SK-N-SH treated with all-trans-retinoic acid at 6 μM for 48 hours (cell line): ENCODE measurements around the gene LAPTM5.

Source experiments
- ARNTL ChIP-seq: fragments of 450-650 bp; formaldehyde crosslinking; IDR thresholded peaks from 2 replicates; pipeline ENCODE4 v1.5.0; 2020; ENCODE audit warnings: low read depth, mild to moderate bottlenecking, moderate library complexity, borderline replicate concordance
- SNAI2 ChIP-seq: fragments of 250-450 bp; sonication (Bioruptor Pico); IDR thresholded peaks from 2 replicates; pipeline ENCODE4 v1.5.0; 2020; ENCODE audit warnings: mild to moderate bottlenecking, moderate library complexity
- ZNF70 ChIP-seq: fragments of 450-650 bp; formaldehyde crosslinking; IDR thresholded peaks from 2 replicates; pipeline ENCODE4 v1.5.0; 2020; ENCODE audit warnings: mild to moderate bottlenecking, moderate library complexity
- TF ChIP-seq, protein P1 (sequence below): fragments of 250-450 bp; sonication (Bioruptor Pico); IDR thresholded peaks from 2 replicates; pipeline ENCODE4 v1.5.1; 2021; ENCODE audit warnings: mild to moderate bottlenecking, moderate library complexity
- TF ChIP-seq, protein P2 (sequence below): fragments of 250-450 bp; sonication (Bioruptor Pico); IDR thresholded peaks from 2 replicates; pipeline ENCODE4 v1.8.0; 2021; ENCODE audit warnings: low read depth, mild to moderate bottlenecking, moderate library complexity, borderline replicate concordance

DNA sequence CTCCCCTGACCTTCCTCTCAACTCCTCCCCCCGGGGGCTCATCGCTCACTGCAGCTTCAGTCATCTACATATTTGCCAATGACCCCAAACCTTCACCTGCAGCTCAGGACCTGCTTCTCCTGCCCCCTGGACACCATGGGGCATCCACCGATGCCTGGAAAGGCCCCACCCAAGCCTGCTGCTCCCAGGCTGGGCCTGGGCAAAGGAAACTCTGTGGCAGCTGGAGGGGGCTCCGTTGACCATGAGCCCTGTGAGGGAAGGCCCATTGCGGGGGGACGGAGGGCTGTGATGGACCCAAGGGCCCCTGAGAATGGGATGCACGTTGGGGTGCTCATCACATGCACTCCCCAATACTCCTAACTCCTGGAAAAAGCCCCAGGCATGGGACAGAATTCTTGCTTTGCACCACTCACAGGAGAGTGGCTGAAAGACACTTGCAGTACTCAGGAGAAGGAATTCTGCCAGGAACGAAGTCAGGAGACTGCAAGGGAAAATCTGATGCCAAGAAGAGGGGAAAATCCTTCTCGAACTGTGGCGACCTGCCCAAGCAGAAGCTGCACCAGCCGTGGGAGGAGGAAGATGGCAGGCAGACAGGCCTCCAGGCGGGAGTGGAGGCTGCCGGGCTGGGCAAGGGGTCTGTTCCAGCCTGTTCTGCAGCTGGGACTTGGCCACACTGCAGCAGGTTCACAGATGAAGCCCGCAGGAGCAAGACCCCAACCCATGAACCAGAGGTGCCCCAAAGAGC is 52.6 kb downstream of the LAPTM5 start:
- no peak for TF ChIP-seq ZNF70 (CRISPR knock-in tag)
- no peak for TF ChIP-seq ARNTL
- TF ChIP-seq, protein P1, sequence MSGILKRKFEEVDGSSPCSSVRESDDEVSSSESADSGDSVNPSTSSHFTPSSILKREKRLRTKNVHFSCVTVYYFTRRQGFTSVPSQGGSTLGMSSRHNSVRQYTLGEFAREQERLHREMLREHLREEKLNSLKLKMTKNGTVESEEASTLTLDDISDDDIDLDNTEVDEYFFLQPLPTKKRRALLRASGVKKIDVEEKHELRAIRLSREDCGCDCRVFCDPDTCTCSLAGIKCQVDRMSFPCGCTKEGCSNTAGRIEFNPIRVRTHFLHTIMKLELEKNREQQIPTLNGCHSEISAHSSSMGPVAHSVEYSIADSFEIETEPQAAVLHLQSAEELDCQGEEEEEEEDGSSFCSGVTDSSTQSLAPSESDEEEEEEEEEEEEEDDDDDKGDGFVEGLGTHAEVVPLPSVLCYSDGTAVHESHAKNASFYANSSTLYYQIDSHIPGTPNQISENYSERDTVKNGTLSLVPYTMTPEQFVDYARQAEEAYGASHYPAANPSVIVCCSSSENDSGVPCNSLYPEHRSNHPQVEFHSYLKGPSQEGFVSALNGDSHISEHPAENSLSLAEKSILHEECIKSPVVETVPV (CRISPR knock-in tag), result no peak
- TF ChIP-seq SNAI2 (CRISPR knock-in tag), result no peak
- TF ChIP-seq, protein P2, sequence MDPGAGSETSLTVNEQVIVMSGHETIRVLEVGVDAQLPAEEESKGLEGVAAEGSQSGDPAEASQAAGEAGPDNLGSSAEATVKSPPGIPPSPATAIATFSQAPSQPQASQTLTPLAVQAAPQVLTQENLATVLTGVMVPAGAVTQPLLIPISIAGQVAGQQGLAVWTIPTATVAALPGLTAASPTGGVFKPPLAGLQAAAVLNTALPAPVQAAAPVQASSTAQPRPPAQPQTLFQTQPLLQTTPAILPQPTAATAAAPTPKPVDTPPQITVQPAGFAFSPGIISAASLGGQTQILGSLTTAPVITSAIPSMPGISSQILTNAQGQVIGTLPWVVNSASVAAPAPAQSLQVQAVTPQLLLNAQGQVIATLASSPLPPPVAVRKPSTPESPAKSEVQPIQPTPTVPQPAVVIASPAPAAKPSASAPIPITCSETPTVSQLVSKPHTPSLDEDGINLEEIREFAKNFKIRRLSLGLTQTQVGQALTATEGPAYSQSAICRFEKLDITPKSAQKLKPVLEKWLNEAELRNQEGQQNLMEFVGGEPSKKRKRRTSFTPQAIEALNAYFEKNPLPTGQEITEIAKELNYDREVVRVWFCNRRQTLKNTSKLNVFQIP (CRISPR knock-in tag), result no peak
